SW480 (cell line): ENCODE data around the gene P2RX7.

Experiments used
- DNase-seq: peaks from one replicate; pipeline ENCODE4 v3.0.0-alpha.2; 2016; ENCODE audit warnings: low spot score

The P2RX7 gene

DNA sequence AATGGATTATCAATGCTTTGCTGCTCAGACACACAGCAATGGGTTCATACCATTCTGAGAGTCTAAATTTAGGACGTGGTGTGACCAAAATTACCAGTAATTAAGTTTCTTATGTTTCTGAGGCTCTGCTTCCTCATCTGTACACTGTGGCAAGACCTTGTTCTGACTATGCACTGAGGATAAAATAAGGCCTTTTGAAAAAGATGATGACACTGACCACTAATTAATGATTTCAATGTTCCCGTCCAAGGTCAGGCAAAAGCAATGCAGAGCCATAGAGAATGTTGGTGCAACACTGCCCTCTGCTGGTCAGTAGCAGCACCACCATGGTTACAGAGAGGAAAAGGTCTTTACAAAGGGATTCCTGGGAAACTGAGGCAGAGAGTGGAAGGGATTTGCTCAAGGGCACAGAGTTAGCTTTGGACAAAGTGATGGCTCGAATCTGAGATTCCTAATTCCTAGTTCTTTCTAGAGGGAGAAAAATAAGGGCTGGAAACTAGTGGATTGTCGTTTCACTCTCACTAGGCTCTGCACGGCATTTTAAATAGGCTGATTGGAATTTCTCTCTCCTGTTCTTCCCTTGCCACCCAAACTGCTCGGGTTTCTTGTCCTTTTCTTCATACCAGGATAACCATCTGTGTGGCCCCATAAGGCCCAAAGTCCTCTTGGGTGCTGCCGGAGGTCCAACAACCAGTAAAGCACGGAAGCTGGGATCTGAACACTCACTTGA, 22.3 kb upstream of the P2RX7 start:
- peak; percentile 54 for DNase-seq

DNA sequence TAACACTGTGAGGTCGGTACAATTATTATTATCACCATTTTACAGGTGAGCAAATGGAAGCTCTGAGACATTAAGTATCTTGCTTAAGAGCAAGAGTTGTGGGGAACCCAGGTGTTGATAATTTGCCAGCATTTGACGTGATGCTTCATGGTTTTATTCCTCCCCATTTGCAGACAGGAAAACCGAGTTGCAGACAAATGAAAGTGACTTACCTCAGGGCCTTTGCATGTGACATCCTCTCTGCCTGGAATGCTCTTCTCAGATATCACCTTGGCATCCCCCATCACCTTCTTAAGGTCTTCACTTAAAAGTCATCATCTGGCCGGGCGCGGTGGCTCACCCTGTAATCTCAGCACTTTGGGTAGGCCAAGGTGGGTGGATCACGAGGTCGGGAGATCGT, 21.0 kb upstream of the P2RX7 start:
- no peak for DNase-seq

DNA sequence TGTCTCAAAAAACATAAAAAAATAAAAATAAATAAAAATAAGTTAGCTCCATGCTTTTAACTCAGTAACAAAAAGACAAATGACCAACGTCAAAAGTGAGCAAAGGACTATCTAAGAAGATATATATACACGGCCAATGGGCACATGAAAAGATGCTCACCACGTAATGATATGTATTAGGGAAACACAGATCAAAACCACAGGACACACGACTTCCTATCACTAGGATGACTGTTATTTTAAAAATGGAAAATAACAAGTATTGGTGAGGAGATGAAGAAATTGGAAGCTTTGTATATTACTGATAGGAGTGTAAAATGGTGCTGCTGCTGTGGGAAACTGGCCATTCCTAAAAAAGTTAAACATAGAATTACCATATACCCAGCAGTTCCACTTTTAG, 20.2 kb upstream of the P2RX7 start:
- DNase-seq = no peak

DNA sequence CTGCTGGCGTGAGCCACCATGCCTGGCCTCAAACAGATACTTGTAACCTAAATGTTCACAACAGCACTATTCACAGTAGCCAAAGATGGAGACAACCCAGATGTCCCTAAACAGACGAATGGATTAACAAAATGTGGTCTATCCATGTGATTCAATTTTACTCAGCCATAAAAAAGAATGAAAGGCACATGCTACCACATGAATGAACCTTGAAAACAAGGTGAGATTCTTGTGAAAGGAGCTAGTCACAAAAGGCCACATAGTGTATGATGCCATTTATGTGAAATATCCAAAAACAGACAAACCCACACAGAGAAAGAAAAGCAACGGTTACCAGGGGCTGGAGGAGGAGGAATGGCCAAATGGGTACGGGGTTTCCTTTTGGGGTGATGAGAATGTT, 19.6 kb upstream of the P2RX7 start:
- DNase-seq = no peak

DNA sequence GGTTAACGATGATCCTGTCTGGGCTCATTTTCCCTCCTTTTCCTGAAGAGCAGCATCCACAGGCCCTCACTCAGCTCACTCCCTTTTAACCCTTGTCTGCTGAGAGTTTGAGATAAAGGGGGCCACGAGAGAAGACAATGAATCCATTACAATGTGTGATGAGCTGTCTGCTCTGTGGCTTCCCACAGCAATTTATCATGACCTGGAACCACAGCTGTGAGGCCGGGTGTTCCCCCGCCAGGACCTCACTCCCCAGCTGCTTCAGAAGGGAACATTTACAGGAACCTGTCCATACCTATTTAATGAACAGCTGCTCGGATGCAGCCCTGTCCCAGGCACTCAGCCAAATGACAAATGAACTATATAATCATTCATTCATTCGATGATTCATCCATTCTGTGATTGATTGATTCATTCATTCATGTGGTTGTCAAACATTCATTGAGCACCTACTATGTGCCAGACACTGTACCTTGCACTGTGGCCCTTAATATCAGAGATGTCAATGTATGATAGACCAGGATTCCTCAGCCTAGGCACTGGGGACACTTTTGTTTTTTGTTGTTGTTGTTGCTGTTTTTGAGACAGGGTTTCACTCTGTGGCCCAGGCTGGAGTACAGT, 18.5 kb upstream of the P2RX7 start:
- peak; percentile 63 for DNase-seq

DNA sequence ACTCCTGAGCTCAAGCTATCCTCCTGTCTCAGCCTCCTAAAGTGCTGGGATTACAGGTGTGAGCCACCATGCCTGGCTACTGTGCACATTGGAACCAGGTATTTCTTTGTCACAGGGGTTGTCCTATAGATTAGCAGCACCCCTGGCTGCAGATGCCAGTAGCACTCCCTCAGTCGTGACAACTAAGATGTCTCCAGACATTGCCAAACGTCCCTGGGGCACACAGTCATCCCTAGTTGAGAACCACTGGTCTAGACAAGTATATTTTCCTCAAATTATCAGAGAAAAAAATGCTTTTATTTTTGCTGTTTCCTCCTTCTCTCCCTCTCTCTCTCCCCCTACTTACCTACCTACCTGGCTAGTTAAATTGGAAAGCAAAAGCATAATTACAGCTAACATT, 17.9 kb upstream of the P2RX7 start:
- DNase-seq = no peak

DNA sequence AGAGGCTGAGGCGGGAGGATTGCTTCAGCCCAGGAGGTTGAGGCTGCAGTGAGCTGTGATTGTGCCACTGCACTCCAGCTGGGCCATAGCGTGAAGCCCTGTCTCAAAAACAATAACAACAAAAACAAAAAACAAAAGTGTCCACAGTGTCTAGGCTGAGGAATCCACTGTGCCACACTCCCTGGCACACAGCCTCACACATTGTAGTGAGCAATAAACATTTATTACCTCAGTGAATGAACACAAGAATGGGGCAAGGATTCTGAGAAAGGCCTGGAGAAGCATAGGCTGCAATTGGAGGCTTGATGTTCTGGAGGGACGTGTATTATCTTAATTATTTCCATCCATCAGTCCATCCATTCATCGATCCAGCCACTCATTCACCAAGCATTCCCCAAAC, 17.1 kb upstream of the P2RX7 start:
- no peak for DNase-seq

DNA sequence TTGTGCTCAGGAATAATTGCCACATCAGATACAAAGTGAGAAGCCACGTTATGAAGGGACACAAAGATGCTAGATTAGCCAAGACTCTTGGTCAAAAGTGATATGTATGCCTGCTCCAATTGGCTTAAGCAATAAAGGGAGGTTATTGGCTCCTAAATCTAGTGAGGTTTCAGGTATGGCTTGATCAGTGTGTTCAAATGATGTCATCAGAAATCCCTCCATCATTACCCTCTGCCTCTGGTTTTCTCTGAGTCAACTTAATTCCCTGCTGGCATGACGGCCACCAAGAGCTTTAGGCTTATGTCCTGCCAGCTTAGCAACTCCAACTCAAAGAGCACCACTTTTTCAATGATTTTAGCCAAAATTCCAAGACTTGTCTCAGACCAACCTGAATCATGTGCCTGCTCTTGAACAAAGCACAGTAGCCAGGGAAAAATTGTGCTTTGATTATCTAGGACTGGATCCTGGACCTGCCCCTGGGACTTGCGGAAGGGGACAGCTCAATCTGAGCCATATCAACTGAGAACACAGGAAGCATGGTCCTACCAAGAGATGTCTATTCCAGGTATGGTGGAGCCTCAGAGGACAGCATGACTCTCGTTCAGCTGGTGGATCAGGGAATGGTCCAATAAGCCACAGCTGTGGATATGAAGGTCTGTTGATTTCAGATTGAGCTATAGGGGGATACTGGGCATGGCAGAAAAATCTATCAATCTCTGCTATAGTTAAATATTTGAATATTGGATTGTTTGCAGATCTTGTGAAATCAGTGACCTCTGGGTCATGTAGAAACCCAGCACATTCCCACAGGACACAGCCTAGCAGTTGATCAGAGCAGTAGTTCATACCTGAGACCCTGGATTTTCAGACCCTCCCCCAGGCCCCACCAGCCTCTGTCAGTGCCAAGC, 16.1 kb upstream of the P2RX7 start:
- DNase-seq = no peak

DNA sequence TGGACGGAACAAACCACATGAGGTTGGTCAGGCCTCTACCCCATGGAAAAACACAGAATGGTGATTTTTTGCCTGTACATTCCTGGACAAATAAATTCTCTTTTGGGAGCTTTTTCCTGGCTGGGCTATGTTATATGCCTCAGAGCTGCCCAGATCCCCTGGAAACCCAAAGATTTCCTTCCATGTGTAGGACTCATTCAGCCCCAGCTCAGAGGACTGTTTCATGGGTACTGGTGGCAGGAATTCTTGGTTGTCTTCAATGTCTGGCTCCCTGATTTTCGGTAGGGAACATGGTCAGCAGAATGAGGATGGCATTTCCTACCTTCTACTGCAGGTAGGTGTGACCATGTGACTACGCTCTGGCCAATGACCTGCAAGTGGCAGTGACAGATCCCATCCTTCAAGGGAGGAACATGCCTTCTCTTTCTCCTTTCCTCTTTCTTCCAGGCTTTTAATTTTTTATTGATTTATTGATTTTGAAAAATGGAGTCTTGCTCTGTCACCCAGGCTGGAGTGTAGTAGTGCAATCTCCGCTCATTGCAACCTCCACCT, 15.4 kb upstream of the P2RX7 start:
- DNase-seq = no peak

DNA sequence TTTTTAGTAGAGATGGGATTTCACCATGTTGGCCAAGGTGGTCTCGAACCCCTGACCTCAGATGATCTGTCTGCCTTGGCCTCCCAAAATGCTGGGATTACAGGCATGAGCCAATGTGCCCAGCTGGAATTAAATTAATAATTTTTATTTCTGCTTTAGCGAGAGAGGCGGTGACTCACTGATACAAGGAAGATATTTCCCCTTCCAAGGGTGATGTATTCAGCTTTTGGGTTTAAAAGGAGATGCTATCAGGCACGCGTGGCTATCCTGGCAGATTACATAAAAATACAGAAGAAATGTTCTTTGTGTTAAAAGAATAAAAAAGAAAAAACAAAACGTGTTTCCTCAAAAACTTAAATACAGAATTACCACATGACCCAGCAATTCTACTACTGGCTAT, 12.4 kb upstream of the P2RX7 start:
- no peak for DNase-seq

DNA sequence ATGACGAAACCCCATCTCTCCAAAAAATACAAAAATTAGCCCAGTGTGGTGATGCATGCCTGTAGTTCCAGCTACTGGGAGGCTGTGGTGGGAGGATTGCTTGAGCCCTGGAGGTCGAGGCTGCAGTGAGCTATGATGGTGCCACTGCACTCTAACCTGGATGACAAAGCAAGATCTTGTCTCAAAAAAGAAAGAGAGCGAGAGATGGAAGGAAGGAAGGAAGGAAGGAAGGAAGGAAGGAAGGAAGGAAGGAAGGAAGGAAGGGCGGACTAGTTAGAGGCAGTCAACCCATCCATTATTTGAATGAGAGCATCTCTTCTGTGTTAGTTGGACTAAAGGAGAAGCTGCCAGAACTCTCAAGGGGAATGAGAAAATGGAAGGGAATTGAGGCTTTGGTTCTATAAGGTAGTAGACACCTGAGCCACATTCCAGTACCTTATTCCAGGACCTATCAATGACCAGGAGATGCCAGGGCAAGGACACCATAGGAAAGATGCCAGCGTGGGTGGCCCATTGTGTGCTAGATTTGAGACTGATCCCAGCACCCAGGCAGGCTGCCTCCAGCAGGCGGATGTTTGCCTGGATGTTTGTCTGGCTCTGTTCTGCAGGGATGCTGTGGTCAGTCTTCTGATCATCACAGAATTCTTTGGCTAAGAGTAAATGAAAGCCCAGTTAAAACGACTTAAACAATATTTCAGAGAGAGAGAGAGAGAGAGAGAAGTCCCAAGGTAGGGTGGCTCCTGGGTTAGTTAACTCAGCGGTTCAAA, 11.5 kb upstream of the P2RX7 start:
- no peak for DNase-seq

DNA sequence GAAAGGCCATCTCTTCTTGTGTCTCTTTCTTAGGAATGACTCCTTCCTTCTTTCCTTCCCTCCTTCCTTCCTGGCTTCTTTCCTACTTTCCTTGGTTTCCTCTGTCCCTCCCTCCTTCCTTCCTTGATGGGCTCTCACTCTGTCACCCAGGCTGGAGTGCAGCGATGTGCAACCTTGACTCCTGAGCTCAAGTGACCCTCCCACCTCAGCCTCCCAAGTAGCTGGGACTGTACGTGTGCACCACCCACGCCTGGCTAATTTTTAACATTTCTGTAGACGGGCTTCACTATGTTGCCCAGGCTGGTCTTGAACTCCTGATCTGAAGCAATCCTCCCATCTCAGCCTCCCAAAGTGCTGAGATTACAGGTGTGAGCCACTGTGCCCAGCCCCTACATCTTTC, 10.9 kb upstream of the P2RX7 start:
- no peak for DNase-seq

DNA sequence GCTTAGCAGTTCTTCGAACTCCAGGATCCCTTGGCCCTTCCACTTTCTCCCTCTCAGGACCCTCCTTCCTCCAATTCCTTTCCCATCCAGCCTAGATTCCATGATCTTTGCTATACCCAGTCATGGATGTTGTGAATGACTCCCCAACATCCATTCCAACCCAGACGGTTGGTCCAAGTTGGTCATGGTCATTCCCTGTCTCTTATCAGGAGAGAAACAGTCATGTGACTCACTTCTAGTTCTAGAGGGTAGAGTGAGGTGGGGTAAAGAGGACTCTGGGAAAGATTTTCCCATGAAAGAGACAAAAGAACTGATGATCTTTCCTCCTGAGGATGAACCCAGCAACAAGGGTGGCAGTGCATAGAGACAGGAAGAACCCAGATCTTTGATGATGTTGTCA, 9.2 kb upstream of the P2RX7 start:
- DNase-seq = no peak

DNA sequence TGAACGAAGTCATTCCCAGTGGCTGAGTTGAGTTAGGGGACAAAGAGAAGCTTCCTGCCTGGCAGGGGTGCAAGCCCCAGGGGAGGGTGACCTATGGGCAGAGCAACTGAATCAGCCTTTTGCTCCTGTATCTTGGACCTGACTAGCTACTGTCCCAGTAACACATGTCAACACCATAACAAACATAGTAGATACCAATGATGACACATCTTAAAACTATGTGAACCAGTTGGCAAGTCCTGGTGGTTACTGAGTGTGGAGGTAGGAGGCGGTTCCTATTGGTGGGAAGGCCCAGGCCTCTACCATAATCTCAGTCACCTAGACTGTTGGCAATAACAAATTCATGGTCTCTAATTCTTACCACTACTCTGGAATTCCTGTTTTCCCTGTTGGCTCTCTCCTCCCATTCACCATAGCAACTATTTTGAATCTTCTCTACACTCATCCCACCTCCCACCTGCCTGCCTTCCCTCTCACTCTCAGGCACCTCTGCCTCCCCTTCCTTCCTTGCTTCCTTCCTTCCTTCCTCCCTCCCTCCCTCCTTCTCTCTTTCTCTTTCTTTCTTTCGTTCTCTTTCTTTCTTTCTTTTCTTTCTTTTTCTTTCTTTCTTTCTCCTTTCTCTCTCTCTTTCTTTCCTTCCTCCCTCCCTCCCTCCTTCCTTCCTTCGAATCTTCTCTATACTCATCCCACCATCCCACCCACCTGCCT, 8.1 kb upstream of the P2RX7 start:
- DNase-seq = peak; percentile 96

DNA sequence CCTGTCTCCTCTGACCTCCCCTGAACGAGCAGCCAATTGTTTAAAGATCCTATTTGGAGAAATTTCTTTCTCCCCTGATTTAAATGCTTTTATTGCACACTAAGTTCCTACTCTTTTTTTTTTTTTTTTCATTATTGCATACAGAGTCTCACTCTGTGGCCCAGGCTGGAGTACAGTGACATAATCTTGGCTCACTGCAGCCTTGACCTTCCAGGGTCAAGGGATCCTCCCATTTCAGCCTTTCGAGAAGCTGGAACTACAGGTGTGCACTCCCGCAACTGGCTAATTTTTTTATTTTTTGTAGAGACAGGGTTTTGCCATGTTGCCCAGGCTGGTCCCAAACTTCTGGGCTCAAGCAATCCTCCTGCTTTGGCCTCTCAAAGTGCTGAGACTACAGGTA, 5.2 kb upstream of the P2RX7 start:
- no peak for DNase-seq

DNA sequence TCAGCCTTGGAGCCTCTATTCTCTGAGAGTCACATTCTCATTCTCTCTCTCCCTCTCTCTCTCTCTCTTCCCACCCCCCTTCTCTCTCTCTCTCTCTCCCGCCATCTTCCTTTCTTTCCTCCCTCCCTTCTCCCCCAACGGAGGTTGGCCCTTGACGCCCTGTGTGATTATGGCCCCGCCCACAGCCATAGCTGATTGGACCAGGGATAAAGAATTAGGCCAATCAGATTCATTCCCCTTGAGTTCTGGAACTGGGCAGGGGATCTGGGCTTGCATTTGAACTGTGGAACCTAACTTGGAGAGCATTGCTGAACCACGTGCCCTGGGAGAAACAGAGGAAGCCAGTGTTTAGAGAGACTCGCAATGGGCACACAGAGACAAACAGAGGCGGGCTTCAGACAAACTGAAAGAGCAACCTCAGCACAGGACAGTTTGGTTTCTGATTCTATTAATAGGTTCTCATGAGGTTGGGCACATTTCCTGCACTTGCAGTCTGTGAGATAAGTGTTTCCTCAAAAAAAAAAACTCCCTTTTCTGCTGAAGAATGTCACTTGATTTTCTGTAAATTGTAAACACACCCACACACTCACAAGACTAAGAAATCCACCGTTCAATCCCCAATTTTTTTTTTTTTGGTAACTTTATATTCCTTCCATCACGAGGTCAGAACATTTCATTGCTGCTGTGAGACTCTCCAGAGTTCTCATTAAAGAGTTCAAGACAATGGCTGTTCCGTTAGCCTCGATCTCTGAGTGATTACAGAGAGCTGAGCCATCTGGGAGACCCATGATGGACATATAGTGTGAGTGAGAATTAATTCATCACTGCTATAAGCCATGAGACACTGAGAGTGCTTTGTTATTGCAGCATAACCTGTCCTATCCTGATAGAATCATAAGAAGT, 3.5 kb upstream of the P2RX7 start:
- DNase-seq = no peak

DNA sequence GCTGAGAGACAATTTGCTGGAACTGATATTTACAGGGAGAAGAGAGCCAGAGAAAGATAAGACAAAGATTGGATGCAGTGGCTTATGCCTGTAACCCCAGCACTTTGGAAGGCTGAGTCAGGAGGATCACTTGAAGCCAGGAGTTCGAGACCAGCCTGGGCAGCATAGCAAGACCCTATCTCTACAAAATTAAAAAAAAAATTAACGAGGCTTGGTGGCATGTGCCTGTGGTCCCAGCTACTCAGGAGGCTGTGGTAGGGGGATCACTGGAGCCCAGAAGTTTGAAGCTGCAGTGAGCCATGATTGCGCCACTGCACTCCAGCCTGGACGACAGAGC, 2.9 kb upstream of the P2RX7 start:
- DNase-seq = no peak

DNA sequence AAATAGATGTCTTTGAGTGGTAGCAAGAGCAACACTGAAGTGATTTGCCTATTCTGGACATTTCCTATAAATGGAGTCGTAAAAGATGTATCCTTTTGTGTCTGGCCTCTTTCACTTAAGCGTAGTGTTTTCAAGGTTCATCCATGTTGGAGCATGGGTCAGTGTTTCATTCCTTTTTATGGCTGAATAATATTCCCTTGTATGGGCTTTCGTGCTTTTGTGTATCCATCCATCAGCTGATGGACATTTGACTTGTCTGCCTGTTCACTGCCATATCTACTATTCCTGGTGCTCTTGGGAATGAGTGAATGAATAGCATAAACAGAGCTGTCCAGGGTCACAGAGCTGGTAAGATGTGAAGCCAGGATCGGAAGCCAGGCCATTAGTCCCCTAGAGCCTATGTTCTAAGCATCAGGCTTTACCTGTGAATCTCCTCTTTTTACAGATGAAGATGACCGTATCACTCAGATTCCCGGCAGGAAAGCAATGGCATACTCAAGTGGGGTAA, 1.8 kb upstream of the P2RX7 start:
- no peak for DNase-seq

DNA sequence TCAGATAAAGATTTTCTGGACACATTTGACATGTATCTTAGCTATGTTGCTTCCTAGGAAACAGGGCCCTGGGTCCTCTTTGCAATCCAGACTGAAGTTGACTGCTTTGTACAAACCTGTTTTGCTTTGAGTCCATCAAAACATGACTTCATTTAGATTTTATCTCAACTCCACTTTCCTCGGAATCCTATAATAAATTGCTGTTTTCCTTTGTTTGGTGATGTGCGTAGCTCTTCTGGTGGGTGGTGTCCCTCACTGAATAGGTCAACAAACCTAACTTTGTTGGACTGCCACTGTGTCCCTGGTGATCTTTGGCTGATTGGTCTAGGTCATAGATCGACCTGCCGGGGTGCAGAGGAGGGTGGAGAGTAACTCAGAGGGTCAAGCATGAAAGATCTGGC, 735 bp upstream of the P2RX7 start:
- DNase-seq = no peak

DNA sequence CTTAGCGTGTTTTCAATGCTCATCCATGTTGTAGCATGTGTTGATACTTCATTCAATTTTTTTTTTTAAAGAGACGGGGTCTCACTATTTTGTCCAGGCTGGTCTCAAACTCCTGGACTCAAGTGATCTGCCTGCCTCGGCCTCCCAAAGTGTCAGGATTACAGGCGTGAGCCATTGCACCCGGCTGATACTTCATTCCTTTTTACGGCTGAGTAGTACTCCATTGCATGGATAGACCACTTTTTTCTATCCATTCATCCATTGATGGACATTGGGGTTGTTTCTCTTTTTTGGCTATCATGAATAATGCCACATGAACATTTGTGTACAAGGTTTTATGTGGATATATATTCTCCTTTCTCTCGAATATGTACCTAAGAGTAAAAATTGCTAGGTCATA, 1.2 kb downstream of the P2RX7 start:
- no peak for DNase-seq
